WTC11 (cell line): ENCODE data around the gene C1QTNF12. TPM values are rescaled to one million over a fixed set of nuclear protein-coding genes. Genes with fewer than 3 reads are reported as not detected.

Source experiments
- ATAC-seq: fragments of 200-7000 bp; cut with Tn5 transposase; 2 replicates; pipeline ENCODE4 v1.10.0; 2021; ENCODE audit warnings: mild to moderate bottlenecking, moderate library complexity
- CTCF ChIA-PET: fragments of 300-600 bp; sonication (Branson Sonifier 250); formaldehyde crosslinking; loops from one replicate; lab custom pipeline; 2021; ENCODE audit warnings: antibody characterized with exemption; lab: Charles Lee
- POLR2A ChIA-PET: fragments of 350-600 bp; sonication (Branson Sonifier 250); formaldehyde crosslinking; loops from one replicate; lab custom pipeline; 2021; ENCODE audit warnings: antibody characterized with exemption; lab: Charles Lee
- DNase-seq: peaks from one replicate; pipeline ENCODE4 v3.0.0; 2021; ENCODE audit warnings: low spot score
- H3K27ac Mint-ChIP-seq: 2 replicates; pipeline ENCODE4 v1.8.0; 2021; ENCODE audit warnings: mixed read lengths
- H3K27me3 Mint-ChIP-seq: 2 replicates; pipeline ENCODE4 v1.8.0; 2021; ENCODE audit warnings: low read depth, mild to moderate bottlenecking, moderate library complexity, mixed read lengths
- H3K36me3 Mint-ChIP-seq: 2 replicates; pipeline ENCODE4 v1.8.0; 2021; ENCODE audit warnings: mixed read lengths
- H3K4me1 Mint-ChIP-seq: 2 replicates; pipeline ENCODE4 v1.8.0; 2022; ENCODE audit warnings: mixed read lengths
- H3K4me3 Mint-ChIP-seq: 2 replicates; pipeline ENCODE4 v1.8.0; 2021; ENCODE audit warnings: mild to moderate bottlenecking, moderate library complexity, mixed read lengths
- H3K9me3 Mint-ChIP-seq: 2 replicates; pipeline ENCODE4 v1.8.0; 2021; ENCODE audit warnings: mixed read lengths
- ESRRA ChIP-seq: sonication (generic); formaldehyde crosslinking; IDR thresholded peaks from 2 replicates; pipeline ENCODE4 v1.8.1; 2022; ENCODE audit warnings: mild to moderate bottlenecking, missing genetic modification reagents, borderline replicate concordance
- NFE2L1 ChIP-seq: sonication (generic); formaldehyde crosslinking; IDR thresholded peaks from 2 replicates; pipeline ENCODE4 v1.8.1; 2023; ENCODE audit warnings: missing genetic modification reagents
- STAT6 ChIP-seq: sonication (generic); formaldehyde crosslinking; conservative IDR thresholded peaks from 2 replicates; pipeline ENCODE4 v1.8.1; 2023; ENCODE audit warnings: mild to moderate bottlenecking, low read depth, missing genetic modification reagents, moderate library complexity
- TEAD1 ChIP-seq: sonication (generic); formaldehyde crosslinking; IDR thresholded peaks from 2 replicates; pipeline ENCODE4 v1.8.0; 2022; ENCODE audit warnings: mild to moderate bottlenecking, missing genetic modification reagents
- ZNF121 ChIP-seq: sonication (generic); formaldehyde crosslinking; IDR thresholded peaks from 2 replicates; pipeline ENCODE4 v1.8.0; 2023; ENCODE audit warnings: missing genetic modification reagents
- ZNF219 ChIP-seq: sonication (generic); formaldehyde crosslinking; IDR thresholded peaks from 2 replicates; pipeline ENCODE4 v1.8.0; 2023; ENCODE audit warnings: missing genetic modification reagents, mild to moderate bottlenecking, borderline replicate concordance
- ZNF671 ChIP-seq: fragments of 250-450 bp; sonication (Bioruptor Pico); IDR thresholded peaks from 2 replicates; pipeline ENCODE4 v1.8.0; 2021; ENCODE audit warnings: mild to moderate bottlenecking
- total RNA-seq: library from RNA; stranded (reverse); gene quantifications from 3 replicates; pipeline ENCODE4 v1.2.3, GENCODE V29; 2021
- TF ChIP-seq, protein P1 (sequence below): sonication (generic); formaldehyde crosslinking; IDR thresholded peaks from 2 replicates; pipeline ENCODE4 v1.8.1; 2023; ENCODE audit warnings: mild to moderate bottlenecking, missing genetic modification reagents
- TF ChIP-seq, protein P2 (sequence below): sonication (generic); formaldehyde crosslinking; IDR thresholded peaks from 2 replicates; pipeline ENCODE4 v1.8.1; 2022; ENCODE audit warnings: mild to moderate bottlenecking, missing genetic modification reagents, moderate library complexity, borderline replicate concordance
- TF ChIP-seq, protein P3 (sequence below): sonication (generic); formaldehyde crosslinking; IDR thresholded peaks from 2 replicates; pipeline ENCODE4 v1.8.1; 2023; ENCODE audit warnings: mild to moderate bottlenecking, missing genetic modification reagents, borderline replicate concordance
- TF ChIP-seq, protein P4 (sequence below): fragments of 250-450 bp; sonication (Bioruptor Pico); IDR thresholded peaks from 2 replicates; pipeline ENCODE4 v1.9.0; 2021; ENCODE audit warnings: mild to moderate bottlenecking
- TF ChIP-seq, protein P5 (sequence below): sonication (generic); formaldehyde crosslinking; IDR thresholded peaks from 2 replicates; pipeline ENCODE4 v1.8.0; 2023; ENCODE audit warnings: missing genetic modification reagents, mild to moderate bottlenecking, borderline replicate concordance
- TF ChIP-seq, protein P6 (sequence below): fragments of 250-450 bp; sonication (Bioruptor Pico); IDR thresholded peaks from 2 replicates; pipeline ENCODE4 v1.9.0; 2021; ENCODE audit warnings: moderate library complexity, mild to moderate bottlenecking, inconsistent platforms, borderline replicate concordance
- TF ChIP-seq, protein P7 (sequence below): fragments of 250-450 bp; sonication (Bioruptor Pico); IDR thresholded peaks from 2 replicates; pipeline ENCODE4 v1.9.0; 2021; ENCODE audit warnings: mild to moderate bottlenecking, borderline replicate concordance

C1QTNF12 gene
- total RNA-seq, 1 experiment from 2014 or later, result 10.3 TPM

GRCh38 chr1:1194723-1195122 lies 51.8 kb downstream of the C1QTNF12 start:
- H3K27ac Mint-ChIP-seq, result no peak overlapping the region
- H3K4me3 Mint-ChIP-seq, result no peak overlapping the region
- H3K9me3 Mint-ChIP-seq, result peaks cover 42% of the 10 kb centered on the region
- ATAC-seq (no peak), DNase-seq (no peak)
- TF ChIP-seq, protein P1, sequence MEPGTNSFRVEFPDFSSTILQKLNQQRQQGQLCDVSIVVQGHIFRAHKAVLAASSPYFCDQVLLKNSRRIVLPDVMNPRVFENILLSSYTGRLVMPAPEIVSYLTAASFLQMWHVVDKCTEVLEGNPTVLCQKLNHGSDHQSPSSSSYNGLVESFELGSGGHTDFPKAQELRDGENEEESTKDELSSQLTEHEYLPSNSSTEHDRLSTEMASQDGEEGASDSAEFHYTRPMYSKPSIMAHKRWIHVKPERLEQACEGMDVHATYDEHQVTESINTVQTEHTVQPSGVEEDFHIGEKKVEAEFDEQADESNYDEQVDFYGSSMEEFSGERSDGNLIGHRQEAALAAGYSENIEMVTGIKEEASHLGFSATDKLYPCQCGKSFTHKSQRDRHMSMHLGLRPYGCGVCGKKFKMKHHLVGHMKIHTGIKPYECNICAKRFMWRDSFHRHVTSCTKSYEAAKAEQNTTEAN (CRISPR knock-in tag), result no peak
- TF ChIP-seq TEAD1 (CRISPR knock-in tag), result no peak
- TF ChIP-seq, protein P2, sequence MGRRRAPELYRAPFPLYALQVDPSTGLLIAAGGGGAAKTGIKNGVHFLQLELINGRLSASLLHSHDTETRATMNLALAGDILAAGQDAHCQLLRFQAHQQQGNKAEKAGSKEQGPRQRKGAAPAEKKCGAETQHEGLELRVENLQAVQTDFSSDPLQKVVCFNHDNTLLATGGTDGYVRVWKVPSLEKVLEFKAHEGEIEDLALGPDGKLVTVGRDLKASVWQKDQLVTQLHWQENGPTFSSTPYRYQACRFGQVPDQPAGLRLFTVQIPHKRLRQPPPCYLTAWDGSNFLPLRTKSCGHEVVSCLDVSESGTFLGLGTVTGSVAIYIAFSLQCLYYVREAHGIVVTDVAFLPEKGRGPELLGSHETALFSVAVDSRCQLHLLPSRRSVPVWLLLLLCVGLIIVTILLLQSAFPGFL (CRISPR knock-in tag), result no peak
- no peak for TF ChIP-seq ESRRA (CRISPR knock-in tag)
- TF ChIP-seq, protein P3, sequence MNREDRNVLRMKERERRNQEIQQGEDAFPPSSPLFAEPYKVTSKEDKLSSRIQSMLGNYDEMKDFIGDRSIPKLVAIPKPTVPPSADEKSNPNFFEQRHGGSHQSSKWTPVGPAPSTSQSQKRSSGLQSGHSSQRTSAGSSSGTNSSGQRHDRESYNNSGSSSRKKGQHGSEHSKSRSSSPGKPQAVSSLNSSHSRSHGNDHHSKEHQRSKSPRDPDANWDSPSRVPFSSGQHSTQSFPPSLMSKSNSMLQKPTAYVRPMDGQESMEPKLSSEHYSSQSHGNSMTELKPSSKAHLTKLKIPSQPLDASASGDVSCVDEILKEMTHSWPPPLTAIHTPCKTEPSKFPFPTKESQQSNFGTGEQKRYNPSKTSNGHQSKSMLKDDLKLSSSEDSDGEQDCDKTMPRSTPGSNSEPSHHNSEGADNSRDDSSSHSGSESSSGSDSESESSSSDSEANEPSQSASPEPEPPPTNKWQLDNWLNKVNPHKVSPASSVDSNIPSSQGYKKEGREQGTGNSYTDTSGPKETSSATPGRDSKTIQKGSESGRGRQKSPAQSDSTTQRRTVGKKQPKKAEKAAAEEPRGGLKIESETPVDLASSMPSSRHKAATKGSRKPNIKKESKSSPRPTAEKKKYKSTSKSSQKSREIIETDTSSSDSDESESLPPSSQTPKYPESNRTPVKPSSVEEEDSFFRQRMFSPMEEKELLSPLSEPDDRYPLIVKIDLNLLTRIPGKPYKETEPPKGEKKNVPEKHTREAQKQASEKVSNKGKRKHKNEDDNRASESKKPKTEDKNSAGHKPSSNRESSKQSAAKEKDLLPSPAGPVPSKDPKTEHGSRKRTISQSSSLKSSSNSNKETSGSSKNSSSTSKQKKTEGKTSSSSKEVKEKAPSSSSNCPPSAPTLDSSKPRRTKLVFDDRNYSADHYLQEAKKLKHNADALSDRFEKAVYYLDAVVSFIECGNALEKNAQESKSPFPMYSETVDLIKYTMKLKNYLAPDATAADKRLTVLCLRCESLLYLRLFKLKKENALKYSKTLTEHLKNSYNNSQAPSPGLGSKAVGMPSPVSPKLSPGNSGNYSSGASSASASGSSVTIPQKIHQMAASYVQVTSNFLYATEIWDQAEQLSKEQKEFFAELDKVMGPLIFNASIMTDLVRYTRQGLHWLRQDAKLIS, result no peak
- no peak for TF ChIP-seq ZNF219 (CRISPR knock-in tag)
- no peak for TF ChIP-seq STAT6 (CRISPR knock-in tag)
- TF ChIP-seq, protein P4, sequence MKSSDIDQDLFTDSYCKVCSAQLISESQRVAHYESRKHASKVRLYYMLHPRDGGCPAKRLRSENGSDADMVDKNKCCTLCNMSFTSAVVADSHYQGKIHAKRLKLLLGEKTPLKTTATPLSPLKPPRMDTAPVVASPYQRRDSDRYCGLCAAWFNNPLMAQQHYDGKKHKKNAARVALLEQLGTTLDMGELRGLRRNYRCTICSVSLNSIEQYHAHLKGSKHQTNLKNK (CRISPR knock-in tag), result no peak
- TF ChIP-seq, protein P5, sequence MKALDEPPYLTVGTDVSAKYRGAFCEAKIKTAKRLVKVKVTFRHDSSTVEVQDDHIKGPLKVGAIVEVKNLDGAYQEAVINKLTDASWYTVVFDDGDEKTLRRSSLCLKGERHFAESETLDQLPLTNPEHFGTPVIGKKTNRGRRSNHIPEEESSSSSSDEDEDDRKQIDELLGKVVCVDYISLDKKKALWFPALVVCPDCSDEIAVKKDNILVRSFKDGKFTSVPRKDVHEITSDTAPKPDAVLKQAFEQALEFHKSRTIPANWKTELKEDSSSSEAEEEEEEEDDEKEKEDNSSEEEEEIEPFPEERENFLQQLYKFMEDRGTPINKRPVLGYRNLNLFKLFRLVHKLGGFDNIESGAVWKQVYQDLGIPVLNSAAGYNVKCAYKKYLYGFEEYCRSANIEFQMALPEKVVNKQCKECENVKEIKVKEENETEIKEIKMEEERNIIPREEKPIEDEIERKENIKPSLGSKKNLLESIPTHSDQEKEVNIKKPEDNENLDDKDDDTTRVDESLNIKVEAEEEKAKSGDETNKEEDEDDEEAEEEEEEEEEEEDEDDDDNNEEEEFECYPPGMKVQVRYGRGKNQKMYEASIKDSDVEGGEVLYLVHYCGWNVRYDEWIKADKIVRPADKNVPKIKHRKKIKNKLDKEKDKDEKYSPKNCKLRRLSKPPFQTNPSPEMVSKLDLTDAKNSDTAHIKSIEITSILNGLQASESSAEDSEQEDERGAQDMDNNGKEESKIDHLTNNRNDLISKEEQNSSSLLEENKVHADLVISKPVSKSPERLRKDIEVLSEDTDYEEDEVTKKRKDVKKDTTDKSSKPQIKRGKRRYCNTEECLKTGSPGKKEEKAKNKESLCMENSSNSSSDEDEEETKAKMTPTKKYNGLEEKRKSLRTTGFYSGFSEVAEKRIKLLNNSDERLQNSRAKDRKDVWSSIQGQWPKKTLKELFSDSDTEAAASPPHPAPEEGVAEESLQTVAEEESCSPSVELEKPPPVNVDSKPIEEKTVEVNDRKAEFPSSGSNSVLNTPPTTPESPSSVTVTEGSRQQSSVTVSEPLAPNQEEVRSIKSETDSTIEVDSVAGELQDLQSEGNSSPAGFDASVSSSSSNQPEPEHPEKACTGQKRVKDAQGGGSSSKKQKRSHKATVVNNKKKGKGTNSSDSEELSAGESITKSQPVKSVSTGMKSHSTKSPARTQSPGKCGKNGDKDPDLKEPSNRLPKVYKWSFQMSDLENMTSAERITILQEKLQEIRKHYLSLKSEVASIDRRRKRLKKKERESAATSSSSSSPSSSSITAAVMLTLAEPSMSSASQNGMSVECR, result no peak
- TF ChIP-seq, protein P6, sequence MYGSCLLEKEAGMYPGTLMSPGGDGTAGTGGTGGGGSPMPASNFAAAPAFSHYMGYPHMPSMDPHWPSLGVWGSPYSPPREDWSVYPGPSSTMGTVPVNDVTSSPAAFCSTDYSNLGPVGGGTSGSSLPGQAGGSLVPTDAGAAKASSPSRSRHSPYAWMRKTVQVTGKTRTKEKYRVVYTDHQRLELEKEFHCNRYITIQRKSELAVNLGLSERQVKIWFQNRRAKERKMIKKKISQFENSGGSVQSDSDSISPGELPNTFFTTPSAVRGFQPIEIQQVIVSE, result no peak
- TF ChIP-seq ZNF671 (CRISPR knock-in tag), result no peak
- no peak for TF ChIP-seq NFE2L1
- no peak for TF ChIP-seq ZNF121 (CRISPR knock-in tag)
- TF ChIP-seq, protein P7, sequence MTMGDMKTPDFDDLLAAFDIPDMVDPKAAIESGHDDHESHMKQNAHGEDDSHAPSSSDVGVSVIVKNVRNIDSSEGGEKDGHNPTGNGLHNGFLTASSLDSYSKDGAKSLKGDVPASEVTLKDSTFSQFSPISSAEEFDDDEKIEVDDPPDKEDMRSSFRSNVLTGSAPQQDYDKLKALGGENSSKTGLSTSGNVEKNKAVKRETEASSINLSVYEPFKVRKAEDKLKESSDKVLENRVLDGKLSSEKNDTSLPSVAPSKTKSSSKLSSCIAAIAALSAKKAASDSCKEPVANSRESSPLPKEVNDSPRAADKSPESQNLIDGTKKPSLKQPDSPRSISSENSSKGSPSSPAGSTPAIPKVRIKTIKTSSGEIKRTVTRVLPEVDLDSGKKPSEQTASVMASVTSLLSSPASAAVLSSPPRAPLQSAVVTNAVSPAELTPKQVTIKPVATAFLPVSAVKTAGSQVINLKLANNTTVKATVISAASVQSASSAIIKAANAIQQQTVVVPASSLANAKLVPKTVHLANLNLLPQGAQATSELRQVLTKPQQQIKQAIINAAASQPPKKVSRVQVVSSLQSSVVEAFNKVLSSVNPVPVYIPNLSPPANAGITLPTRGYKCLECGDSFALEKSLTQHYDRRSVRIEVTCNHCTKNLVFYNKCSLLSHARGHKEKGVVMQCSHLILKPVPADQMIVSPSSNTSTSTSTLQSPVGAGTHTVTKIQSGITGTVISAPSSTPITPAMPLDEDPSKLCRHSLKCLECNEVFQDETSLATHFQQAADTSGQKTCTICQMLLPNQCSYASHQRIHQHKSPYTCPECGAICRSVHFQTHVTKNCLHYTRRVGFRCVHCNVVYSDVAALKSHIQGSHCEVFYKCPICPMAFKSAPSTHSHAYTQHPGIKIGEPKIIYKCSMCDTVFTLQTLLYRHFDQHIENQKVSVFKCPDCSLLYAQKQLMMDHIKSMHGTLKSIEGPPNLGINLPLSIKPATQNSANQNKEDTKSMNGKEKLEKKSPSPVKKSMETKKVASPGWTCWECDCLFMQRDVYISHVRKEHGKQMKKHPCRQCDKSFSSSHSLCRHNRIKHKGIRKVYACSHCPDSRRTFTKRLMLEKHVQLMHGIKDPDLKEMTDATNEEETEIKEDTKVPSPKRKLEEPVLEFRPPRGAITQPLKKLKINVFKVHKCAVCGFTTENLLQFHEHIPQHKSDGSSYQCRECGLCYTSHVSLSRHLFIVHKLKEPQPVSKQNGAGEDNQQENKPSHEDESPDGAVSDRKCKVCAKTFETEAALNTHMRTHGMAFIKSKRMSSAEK (CRISPR knock-in tag), result no peak
- CTCF ChIA-PET, result interaction anchor here (1.2 kb wide), 1 partner anchor 17 kb away, joined by 3 read pairs; no protein-coding TSS in a partner anchor
- H3K4me1 Mint-ChIP-seq, result no peaks in the 10 kb centered on the region
- POLR2A ChIA-PET, result no interaction called here
- peaks cover 22% of the 10 kb centered on the region for H3K27me3 Mint-ChIP-seq
- H3K36me3 Mint-ChIP-seq, result peaks cover 15% of the 10 kb centered on the region
